OCI-LY1 (cell line): ENCODE results near the gene CDA.

Experiments used
- H2AFZ ChIP-seq: fragments of 200-600 bp; sonication (generic), shearing (Covaris generic); 2 replicates; pipeline ENCODE4 v1.6.0; 2014; ENCODE audit warnings: antibody characterized with exemption, mild to moderate bottlenecking, low read length
- H3F3A ChIP-seq: fragments of 200-600 bp; sonication (generic), shearing (Covaris generic); 2 replicates; pipeline ENCODE4 v1.6.0; 2014; ENCODE audit warnings: mild to moderate bottlenecking, antibody characterized with exemption, low read length, moderate library complexity; ENCODE audit not compliant: insufficient read depth
- H3K27ac ChIP-seq: fragments of 200-600 bp; sonication (generic); 2 replicates; pipeline ENCODE4 v1.5.1; 2014; ENCODE audit warnings: low read length, mixed run types, mild to moderate bottlenecking, low read depth; ENCODE audit not compliant: poor library complexity, severe bottlenecking
- H3K27me3 ChIP-seq: fragments of 200-600 bp; sonication (generic); 2 replicates; pipeline ENCODE4 v1.6.0; 2014; ENCODE audit warnings: antibody characterized with exemption, mild to moderate bottlenecking, low read length, moderate library complexity; ENCODE audit not compliant: insufficient read depth
- H3K36me3 ChIP-seq: fragments of 200-600 bp; sonication (generic); 2 replicates; pipeline ENCODE4 v1.6.1; 2014; ENCODE audit warnings: mild to moderate bottlenecking, antibody characterized with exemption, low read length, moderate library complexity, mixed read lengths; ENCODE audit not compliant: insufficient read depth
- H3K4me1 ChIP-seq: fragments of 200-600 bp; sonication (generic); 2 replicates; pipeline ENCODE4 v1.5.1; 2014; ENCODE audit warnings: mild to moderate bottlenecking, low read length, moderate library complexity; ENCODE audit not compliant: insufficient read depth, severe bottlenecking
- H3K4me2 ChIP-seq: fragments of 200-600 bp; sonication (generic), shearing (Covaris generic); 2 replicates; pipeline ENCODE4 v1.6.1; 2014; ENCODE audit warnings: low read length
- H3K4me3 ChIP-seq: fragments of 200-600 bp; sonication (generic); 2 replicates; pipeline ENCODE4 v1.5.1; 2014; ENCODE audit warnings: low read length, low read depth, mild to moderate bottlenecking, mixed read lengths; ENCODE audit not compliant: poor library complexity, severe bottlenecking
- H3K79me2 ChIP-seq: fragments of 200-600 bp; shearing (Covaris generic); 2 replicates; pipeline ENCODE4 v1.6.1; 2016; ENCODE audit warnings: mixed run types, low read length, mixed read lengths; ENCODE audit not compliant: insufficient read depth
- H3K9ac ChIP-seq: fragments of 200-600 bp; sonication (generic), shearing (Covaris generic); 2 replicates; pipeline ENCODE4 v1.6.1; 2014; ENCODE audit warnings: mild to moderate bottlenecking, low read length, mixed read lengths
- H3K9me2 ChIP-seq: fragments of 200-600 bp; sonication (generic), shearing (Covaris generic); 2 replicates; pipeline ENCODE4 v1.6.1; 2014; ENCODE audit warnings: low read depth, mild to moderate bottlenecking, low read length, mixed read lengths
- H3K9me3 ChIP-seq: fragments of 200-600 bp; shearing (Covaris generic); 2 replicates; pipeline ENCODE4 v1.6.1; 2014; ENCODE audit warnings: low read length, mixed read lengths
- H4K20me1 ChIP-seq: fragments of 200-600 bp; sonication (generic), shearing (Covaris generic); 2 replicates; pipeline ENCODE4 v1.6.0; 2016; ENCODE audit warnings: mild to moderate bottlenecking, low read length; ENCODE audit not compliant: insufficient read depth
- CTCF ChIP-seq: fragments of 200-600 bp; sonication (generic), shearing (Covaris generic); IDR thresholded peaks from 2 replicates; pipeline ENCODE4 v1.5.1; 2017; ENCODE audit warnings: mild to moderate bottlenecking, antibody characterized with exemption, low read length, moderate library complexity, mixed read lengths
- EZH2 ChIP-seq: fragments of 200-600 bp; sonication (generic), shearing (Covaris generic); IDR thresholded peaks from 2 replicates; pipeline ENCODE4 v1.8.0; 2017; ENCODE audit warnings: borderline replicate concordance, mixed run types, mild to moderate bottlenecking, antibody characterized with exemption, low read length, moderate library complexity, mixed read lengths

CDA gene

GRCh38 chr1:20612221-20612746 is 23.4 kb downstream of the CDA start:
- Histone ChIP-seq H3K27me3 (peaks cover 7% of the 10 kb centered on the region), H3K4me2 (no peak overlapping the region), H3K9me2 (no peaks in the 10 kb centered on the region), H3K4me1 (no peaks in the 10 kb centered on the region), H4K20me1 (no peaks in the 10 kb centered on the region), H3K4me3 (no peak overlapping the region), H3K9me3 (no peaks in the 10 kb centered on the region), H3K36me3 (no peaks in the 10 kb centered on the region), H3K9ac (no peak overlapping the region), H3F3A (no peaks in the 10 kb centered on the region), H3K79me2 (no peaks in the 10 kb centered on the region), H3K27ac (no peak overlapping the region), H2AFZ (no peak overlapping the region)
- TF ChIP-seq CTCF: no peak
- no peak for TF ChIP-seq EZH2

GRCh38 chr1:20614131-20614579 is 25.3 kb downstream of the CDA start:
- Histone ChIP-seq H3K4me1 (no peaks in the 10 kb centered on the region), H3K79me2 (no peaks in the 10 kb centered on the region), H3K36me3 (no peaks in the 10 kb centered on the region), H3K9me3 (no peaks in the 10 kb centered on the region), H3K9ac (no peak overlapping the region), H3K27ac (no peak overlapping the region), H3F3A (no peaks in the 10 kb centered on the region), H2AFZ (no peak overlapping the region), H4K20me1 (no peaks in the 10 kb centered on the region), H3K27me3 (peaks cover 7% of the 10 kb centered on the region), H3K4me3 (no peak overlapping the region), H3K9me2 (no peaks in the 10 kb centered on the region), H3K4me2 (no peak overlapping the region)
- no peak for TF ChIP-seq CTCF
- TF ChIP-seq EZH2: no peak

GRCh38 chr1:20615946-20616846 is 27.3 kb downstream of the CDA start:
- no peak overlapping the region for H3K4me3 ChIP-seq

More at GRCh38 chr1:20615946-20616846, 27.3 kb downstream of the CDA start:
- H3K27me3 ChIP-seq: peaks cover 7% of the 10 kb centered on the region; the same call in 1 of the 2 replicates
- H3K36me3 ChIP-seq: no peaks in the 10 kb centered on the region
- no peak overlapping the region for H3K27ac ChIP-seq
- no peak overlapping the region for H2AFZ ChIP-seq
- no peaks in the 10 kb centered on the region for H3K9me2 ChIP-seq
- H3F3A ChIP-seq: no peaks in the 10 kb centered on the region
- no peaks in the 10 kb centered on the region for H3K79me2 ChIP-seq
- no peak overlapping the region for H3K4me2 ChIP-seq
- no peaks in the 10 kb centered on the region for H3K9me3 ChIP-seq
- no peaks in the 10 kb centered on the region for H3K4me1 ChIP-seq
- H3K9ac ChIP-seq: no peak overlapping the region
- no peaks in the 10 kb centered on the region for H4K20me1 ChIP-seq
- TF ChIP-seq EZH2 (no peak), CTCF (no peak)
